AML-193 (cell line): ENCODE data around the gene NDUFB7.
"Not testable (repeated sequence)": the region's sequence is repeated elsewhere in the genome, so short reads cannot be mapped to it uniquely, and the experiment has no call there.

Experiments used
- DNase-seq, 2 experiments: peaks; one replicate each; lab custom pipeline; 2025; lab: John Stamatoyannopoulos, UW

The NDUFB7 gene

GRCh38 chr19:14570864-14571527, 870 bp downstream of the NDUFB7 start:
- no peak for DNase-seq

DNA sequence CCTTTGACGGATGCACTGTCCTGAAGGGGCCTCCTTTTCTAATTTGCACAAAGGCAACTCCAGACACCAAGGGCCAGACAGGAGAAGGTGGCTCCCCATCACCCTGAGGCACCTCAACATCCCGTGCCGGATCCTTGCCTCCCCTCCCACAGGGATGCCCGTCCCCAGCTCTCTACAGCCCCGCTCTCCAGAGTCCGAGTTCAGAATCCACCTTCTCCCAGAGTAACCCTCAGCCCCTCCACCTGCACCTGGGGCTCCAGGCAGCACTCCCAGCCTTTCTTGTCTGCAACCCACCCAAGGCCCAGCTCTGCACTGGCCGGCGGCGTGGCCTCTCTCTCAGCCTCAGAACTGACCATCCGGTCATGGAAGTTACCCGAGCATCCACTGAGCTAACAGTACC, 4.8 kb downstream of the NDUFB7 start:
- no peak for DNase-seq

- no peak for DNase-seq
Measured at GRCh38 chr19:14566712-14567077, 5.2 kb downstream of the NDUFB7 start.

DNA sequence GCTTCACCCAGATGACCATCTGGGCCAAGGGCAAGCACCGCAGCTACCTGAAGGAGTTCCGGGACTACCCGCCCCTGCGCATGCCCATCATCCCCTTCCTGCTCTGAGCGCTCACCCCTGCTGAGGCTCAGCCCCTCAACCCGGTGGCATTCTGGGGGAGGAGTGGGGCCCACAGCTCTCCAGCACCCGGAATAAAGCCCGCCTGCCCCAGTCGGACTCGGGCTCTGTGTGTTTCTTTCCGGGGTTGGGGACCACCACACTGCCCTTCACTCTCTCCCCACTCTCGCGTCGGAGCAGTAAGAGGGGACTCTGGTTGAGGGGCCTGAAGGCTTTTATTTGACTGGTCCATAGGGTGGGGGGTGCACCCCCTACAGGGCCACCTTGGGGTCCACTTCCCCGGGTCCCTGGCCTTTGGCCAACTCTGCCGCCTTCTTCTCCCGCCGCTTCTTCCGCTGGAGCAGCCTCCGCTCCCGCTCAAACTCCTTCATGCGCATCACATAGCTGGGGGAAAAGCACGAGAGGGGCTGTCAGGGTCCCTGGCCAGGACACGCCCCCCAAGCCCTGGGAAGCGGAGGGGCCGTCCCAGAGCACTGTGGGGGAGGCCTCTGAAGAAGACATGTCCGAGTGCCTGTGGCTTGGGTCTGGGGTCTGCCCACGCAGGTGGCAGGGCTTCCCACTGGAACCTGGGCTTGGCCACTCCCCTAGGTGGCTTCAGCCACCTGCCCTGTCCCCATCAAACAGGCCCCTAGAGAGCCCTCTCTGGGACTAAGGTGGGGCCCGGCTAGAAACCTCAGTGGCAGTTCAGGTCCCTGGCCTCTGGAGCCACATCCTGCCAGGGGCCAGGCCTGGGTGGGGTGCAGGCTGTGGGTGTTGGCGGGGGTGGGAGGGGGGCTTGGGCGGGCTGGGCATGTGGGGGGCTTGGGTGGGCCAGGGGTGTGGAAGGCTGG, 5.8 kb downstream of the NDUFB7 start:
- no peak for DNase-seq

DNA sequence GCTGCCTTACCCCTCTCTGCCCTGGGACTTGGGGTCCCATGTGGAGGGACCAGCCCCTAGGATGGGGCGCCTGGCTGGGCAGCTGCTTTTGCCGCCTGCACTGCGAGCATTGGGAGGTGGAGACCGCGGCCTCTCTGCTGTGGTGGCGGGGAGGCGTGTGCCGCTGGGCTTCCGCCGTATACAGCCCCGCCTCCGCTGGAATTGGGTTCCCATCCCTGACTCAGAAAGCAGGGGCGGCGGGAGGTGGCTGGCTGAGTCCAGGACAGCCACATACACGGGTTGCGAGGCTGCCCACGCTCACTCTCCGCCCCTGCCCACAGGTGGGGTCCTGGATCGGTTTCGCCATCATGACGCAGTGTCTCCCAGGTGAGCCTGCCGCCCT, 6.6 kb downstream of the NDUFB7 start:
- DNase-seq: no peak

- not testable (repeated sequence) for DNase-seq
Measured at GRCh38 chr19:14564652-14565297, 7.1 kb downstream of the NDUFB7 start.

- DNase-seq: no peak
Measured at GRCh38 chr19:14563989-14564651, 7.7 kb downstream of the NDUFB7 start.

- no peak for DNase-seq
Measured at GRCh38 chr19:14563590-14563926, 8.3 kb downstream of the NDUFB7 start.

- no peak for DNase-seq
Measured at GRCh38 chr19:14562660-14563589, 8.9 kb downstream of the NDUFB7 start.

- DNase-seq: no peak
Measured at GRCh38 chr19:14561847-14562351, 10.0 kb downstream of the NDUFB7 start.

GRCh38 chr19:14561249-14561648, 10.6 kb downstream of the NDUFB7 start:
- DNase-seq: no peak

GRCh38 chr19:14560776-14561108, 11.1 kb downstream of the NDUFB7 start:
- no peak for DNase-seq

GRCh38 chr19:14559916-14560775, 11.7 kb downstream of the NDUFB7 start:
- DNase-seq: no peak

DNA sequence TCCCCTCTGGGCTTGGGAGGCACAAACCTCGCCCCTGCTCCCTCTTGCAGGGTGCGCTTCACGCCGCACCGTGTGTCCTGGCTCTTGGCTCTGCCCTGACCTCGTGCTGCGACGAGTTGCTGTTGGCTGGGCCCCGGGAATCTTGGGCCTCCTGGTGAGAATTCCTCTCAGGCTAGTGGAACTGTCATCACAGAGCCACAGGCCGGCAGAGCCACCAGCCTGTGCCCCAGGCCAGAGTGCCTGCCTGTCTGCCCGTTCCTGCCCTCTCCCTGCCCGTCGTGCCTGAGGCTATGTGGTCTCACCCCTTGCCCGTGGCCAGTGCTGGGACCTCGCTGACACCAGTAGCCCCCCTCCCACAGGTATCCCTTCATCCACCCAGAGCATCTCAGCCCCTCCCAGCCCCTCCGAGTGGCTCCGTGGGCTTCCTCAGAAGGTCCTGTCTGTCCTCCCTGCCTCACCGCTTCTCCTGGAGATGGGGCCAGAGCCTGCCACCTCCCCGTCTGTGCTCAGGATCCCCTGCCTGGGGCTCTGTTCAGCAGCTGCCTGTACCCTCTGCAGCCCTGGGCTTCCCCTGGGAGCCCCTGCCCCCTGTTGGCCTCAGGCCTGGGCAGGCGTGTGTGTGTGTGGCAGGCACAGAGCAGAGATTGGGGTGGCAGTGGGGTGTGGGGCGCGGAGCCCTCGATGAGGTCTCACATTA, 13.3 kb downstream of the NDUFB7 start:
- DNase-seq: no peak

DNA sequence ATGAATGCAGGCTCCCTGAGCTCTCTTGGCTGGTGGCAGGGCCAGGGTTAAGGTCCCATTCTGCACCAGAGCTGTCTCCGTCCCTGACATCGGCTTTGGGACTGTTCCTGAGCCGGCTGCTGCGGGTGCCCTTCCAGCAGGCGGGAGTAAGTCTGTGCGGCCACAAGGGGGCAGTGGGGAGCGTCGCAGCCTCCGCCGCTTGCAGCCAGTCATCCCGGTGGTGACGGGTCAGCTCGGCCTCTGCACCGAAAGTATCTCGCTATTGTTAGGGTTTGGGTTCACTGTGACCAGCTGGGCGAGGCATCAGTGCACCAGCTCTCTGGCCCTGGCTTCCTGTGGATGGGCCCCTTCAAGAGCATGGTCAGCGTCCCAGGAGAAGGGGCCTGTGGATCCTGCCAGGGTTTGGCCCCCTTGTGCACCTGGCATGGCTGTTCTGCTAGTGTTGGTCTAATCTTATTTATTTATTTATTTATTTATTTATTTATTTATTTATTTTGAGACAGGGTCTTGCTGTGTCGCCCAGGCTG, 15.1 kb downstream of the NDUFB7 start:
- DNase-seq: peak; percentile 16 to 32

- DNase-seq: no peak
Measured at GRCh38 chr19:14555918-14556661, 15.8 kb downstream of the NDUFB7 start.

- DNase-seq: no peak
Measured at GRCh38 chr19:14554382-14554812, 17.5 kb downstream of the NDUFB7 start.

DNA sequence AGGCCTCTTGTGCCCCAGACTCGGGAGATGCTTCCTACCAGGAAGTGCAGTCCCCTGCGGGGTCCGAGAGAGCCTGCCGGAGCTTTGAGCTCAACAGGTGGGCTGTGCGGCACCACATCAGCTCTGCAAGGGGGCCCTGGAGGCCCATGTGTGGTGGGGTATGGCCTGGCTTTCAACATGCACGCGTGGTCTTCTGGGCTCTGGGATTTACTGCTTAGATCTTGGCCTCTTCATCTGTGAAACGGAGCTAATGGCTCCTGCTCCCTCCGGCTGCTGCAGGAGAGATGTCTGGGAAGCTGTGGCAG, 18.0 kb downstream of the NDUFB7 start:
- no peak for DNase-seq
